Measurements from ENCODE around the gene ASPG.

The ASPG gene

DNA sequence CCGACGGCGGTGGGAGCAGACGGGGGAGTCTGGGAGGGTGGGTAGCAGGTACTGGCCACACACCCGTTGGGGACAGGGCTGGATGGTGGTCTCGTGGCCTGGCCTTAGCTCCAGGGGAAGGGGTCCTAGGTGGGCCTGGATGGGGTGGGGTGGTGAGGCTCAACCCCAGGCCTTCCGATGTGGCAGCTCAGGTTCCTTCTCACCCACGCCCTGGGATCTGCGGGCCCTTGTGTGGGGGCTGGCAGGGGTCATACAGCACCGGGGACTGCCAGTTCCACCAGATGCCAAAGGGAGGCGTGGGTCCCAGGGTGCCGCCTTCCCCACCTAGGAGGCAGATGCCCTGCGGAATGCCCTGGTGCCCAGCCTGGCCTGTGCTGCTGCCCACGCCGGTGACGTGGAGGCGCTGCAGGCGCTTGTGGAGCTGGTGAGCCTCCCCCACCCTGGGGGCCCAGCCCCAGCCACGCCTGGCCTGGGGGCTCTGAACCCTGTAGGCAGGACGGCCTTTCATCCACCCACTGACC, 21.0 kb downstream of the ASPG start:
- DNase-seq = no peak

DNA sequence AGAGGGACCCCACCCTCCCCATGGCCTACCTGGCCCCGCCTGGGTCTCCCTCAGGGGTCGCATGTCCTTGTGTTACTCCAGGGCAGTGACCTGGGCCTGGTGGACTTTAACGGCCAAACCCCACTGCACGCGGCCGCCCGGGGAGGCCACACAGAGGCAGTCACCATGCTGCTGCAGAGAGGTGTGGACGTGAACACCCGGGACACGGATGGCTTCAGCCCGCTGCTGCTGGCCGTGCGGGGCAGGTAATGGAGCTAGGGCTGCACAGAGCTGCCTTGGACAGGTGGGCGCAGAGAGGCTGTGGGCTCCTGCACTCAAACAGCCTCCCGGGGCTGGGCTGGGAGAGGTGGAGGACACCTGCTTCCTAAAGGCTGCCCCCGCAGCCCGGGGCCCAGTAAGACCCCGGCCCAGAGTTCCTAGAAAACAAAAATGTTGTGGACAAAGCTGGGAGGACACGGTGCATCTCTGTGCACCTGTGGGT, 21.6 kb downstream of the ASPG start:
- no peak for DNase-seq

DNA sequence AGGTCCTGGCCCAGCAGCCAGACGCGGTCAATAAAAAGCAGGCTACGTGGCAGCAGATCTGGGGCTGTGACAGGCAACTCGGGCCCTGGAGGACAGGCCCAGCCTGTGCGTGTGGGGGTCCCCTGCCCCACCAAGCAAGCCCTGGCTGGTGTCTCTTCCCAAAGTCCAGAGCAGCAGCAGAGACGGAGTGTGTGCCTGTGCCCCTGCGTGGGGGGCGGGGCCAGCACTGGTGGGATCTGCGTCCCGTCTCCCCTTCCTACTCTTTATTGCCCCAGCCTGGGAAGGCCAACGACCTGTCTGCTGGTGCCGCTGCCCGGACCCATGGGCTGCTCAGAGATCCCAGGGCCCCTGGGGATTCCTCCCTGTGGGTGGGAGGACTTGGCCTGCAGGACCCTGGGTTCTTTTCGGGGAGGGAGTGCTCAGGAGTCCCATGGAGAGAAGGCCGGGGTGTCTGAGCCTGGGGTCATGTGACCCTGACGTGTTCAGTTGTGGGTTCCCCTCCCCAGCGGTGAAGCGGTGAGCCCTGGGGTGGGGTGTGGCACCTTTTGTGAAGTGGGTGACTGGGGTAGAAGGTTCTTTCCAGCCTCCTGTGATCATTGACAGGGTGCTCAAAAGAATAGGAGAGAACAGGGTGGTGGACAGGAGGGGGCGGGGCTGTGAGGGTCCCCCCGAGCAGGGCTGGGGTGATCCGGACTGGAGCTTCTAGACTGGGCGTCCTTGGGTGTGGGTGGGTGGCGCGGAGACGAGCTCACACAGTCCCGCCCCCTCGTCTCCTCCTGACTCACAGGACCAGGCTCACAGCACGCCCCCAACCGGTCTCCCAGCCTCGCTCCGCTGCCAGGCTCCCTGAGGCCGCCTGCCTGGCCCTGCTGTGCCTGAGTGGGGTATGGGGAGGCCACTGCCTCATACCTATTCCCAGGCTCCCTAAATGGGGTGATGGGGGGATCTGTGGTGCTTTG, 22.4 kb downstream of the ASPG start:
- DNase-seq = no peak

DNA sequence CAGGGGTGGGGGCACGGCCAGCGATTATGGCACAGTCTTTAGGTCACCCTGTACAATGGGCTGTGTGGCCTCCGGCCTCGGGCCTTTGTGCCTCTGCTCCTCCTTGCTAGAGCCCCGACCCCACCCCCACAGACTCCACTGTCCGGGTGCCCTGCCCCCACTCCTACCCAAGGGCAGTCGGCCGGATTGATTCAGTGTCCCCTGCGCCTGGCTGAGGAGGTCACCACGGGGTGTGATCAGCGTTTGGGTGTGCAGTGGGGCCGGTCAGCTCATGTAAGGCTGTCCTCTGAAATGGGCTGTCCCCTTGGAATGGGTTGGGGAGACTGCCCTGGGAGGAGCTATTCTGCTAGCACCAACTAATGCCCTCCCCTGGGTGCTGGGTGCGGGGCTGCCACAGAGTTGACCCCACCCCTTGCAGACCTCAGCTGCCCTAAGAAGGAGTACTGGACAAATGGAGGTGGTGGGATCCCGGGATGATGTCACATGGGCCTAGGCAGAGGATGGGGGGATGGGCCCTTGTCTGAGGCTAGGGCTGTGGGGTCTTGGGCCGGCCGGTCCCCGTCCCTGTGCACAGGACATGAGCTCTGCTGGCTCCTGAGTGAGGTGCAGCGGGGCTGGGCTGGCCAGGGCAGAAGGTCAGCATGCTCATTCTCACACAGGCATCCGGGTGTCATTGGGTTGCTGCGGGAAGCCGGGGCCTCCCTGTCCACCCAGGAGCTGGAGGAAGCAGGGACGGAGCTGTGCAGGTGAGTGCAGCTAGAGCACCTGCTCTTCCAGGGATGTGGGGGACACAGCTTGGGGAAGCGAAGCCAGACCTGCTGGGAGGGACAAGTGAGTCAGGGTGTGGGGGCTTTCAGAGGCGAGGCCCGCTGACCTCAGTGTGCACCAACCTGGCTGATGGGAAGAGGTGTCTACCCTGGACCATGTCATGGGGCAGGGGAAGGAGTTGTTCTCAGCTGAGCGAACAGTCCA, 23.4 kb downstream of the ASPG start:
- DNase-seq = no peak

DNA sequence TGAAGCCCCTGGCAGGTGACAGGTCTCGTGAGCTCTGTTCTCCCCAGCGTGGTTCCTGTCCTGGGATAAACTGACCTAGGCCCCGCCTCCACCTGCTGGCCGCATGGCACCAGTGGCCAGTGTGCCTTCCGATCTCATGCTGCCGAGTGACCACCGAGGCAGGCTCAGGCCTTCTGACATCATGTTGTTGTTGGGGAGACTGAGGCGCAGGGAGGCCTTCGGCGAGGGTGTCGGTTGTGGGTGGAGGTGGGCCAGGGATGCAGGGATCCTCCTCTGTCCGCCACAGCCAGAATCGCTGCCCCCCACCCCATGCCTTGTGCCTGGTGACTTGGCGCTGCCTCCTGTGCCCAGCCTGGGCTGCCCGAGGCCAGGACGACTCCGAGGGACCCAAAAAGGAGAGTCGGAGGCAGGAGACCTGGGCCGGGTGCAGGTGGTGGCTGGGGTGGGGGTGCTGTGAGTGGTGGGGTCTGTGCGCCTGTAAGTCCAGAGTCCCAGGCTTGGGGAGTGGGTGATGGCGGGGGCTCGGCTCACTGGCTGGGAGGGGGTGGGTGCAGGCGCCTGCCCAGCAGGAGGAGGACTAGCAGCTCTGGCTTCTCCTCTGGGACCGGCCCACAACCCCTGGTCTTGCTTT, 24.3 kb downstream of the ASPG start:
- no peak for DNase-seq

DNA sequence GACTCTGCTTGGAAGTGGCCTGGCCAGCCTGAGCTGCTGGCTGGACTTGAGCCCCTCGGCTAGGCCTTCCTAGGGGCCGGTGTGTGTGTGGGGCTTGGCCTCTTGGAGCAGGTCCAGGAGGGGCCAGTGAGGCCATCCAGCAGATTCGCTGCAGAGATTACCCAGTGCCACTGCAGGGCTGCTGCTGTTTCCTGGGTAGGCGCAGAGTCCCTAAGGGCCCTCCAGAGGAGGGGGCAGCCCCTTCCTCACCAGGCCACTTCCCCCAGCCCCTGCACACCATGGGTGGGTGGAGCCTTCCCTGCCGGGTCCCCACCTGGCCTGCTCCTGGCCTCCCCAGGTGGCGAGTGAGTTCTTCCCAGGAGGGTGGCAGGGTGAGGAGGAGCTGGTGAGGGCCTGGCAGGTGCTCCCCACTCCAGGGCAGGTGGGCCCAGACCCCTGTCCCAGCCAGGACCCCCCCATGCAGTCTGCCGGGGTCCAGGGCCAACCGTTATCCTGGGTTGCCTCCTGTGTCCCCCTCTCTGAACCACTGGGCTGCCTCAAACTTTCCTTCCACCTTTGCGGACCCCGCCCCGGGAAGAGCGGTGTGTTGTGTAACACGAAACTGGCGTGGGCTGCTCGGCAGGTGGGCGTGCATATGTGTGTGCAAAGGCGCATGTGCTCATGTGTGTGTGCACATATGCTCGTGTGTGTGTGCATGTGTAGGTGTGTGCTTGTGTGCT, 25.1 kb downstream of the ASPG start:
- no peak for DNase-seq

DNA sequence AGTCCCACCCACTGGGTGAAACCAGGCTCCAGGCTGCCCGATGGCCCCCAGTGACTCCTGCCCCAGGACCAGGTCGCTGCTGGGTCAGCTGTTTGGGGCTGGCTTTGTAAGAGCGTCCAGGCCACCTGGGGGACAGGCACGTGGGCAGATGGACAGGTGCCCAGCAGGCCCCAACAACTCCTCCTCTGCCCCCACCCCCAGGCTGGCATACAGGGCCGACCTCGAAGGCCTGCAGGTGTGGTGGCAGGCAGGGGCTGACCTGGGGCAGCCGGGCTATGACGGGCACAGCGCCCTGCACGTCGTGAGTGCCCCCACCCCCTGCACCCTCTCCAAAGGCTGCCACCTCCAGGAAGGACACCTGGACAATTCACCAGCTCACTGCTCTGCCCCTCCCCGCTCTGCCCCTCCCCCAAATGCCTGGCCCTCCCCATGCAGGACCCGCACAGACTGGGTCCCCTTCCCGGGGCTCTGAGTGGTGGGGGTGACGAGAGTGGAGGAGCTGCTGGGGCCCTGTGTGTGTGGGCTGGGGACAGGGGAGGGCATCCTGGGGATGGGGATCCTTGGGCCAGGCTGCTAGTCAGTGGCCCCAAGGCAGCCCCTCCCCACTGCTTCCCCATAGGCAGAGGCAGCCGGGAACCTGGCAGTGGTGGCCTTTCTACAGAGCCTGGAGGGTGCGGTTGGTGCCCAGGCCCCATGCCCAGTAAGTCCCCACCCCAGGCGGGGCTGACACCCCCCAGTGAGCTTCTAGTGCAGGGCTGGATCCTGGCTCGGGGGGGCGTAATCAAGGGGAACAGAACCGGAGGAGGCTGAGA, 26.0 kb downstream of the ASPG start:
- no peak for DNase-seq

DNA sequence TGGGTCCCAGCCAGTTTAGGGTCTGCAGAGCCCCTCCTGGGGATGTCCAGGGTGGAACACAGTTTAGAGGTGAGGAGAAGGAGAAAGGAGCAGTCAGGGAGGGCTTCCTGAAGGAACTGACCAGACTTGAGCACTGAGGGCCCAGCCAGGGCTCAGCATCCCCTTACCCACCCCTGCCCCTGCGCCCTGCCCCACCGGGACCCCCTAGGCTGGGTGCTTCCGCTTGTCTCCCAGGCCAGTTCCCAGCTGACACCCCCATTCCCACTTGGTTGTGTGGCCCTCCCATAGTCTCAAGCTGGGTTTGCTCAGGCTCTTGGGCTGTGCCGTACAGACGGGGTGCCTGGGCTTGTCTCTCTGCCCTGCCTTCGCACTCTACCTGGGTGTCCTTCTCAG, 26.6 kb downstream of the ASPG start:
- no peak for DNase-seq

DNA sequence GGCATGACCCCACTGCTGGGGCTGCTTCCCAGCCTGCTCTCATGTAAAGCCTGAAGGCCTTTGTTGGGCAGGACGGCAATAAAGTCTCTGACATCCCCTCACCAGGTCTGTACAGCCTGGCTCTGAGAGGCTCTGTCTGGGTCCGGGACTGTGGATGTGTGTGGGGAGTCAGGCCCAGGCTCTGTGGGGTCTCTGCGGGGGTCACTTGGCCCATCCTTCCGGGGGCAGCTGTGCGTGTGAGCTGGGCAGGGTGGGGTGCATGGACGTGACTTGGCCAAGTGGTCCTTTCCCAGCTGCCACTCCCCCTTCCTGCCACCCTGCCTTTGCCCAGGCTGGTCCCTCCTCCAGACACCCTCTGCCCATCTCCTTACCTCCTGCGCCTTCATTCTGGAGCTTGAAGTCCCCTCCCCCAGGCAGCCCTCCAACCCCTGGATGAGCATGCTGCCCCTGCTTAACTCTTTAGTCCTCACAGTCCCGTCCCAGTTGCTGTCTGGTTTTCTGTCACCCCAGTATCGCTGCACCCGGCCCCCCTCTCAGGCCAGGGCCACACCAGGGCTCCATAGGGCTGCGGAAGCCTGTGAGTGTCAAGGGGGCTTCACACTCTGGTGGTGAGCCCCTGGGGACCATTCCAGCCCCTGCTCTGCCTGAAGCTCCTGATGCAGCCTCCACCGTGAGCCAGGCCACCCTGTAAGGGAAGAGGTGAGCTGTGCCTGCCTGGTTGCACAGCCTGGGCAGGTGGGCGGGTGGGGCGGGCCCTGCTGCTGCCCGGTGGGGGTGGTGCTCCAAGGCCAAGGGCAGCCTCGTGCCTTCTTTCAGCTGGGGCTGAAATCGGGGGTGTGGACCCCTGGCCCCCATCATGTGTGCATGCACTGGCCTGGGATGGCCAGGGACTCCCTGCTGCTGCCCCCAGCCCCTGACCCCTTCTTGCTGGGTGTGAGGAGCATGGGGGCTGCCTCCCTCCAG, 27.4 kb downstream of the ASPG start:
- no peak for DNase-seq

DNA sequence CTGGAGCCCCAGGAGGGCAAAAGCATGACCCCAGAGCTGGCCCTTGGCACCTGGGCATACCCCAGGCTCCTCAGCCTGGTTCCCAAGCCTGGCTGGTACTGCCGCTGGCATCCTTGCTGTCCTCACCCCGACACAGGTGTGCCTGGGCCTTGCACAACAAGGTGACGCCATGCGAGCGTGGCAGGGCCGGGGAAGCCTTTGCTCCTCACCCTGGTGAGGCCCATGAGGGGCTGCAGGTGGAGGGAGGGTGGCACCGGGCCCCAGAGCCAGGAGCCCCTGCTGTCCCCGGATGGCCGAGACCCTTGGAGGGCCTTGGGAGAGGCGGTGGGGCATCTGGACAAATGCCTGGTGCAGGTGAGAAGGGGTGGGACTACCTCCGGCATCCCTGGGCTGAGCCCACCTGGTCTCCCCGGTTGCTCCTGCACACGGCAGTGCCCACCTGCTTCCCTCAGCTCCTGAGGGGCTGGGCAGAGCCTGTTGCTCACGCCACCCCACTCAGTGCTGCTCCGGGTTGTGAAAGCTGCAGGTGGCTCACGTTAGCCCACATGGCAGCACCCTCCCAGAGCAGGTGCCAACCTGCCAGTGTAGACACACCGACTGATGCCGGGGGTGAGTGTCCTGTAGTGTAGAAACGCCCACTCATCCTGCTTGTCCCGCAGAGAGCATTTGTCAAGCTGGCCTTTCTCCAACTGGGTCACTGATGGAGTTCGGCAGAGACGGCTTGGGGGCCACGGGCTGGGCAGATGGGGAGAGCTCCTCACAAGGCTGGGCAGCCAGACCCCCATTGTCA, 28.3 kb downstream of the ASPG start:
- no peak for DNase-seq

DNA sequence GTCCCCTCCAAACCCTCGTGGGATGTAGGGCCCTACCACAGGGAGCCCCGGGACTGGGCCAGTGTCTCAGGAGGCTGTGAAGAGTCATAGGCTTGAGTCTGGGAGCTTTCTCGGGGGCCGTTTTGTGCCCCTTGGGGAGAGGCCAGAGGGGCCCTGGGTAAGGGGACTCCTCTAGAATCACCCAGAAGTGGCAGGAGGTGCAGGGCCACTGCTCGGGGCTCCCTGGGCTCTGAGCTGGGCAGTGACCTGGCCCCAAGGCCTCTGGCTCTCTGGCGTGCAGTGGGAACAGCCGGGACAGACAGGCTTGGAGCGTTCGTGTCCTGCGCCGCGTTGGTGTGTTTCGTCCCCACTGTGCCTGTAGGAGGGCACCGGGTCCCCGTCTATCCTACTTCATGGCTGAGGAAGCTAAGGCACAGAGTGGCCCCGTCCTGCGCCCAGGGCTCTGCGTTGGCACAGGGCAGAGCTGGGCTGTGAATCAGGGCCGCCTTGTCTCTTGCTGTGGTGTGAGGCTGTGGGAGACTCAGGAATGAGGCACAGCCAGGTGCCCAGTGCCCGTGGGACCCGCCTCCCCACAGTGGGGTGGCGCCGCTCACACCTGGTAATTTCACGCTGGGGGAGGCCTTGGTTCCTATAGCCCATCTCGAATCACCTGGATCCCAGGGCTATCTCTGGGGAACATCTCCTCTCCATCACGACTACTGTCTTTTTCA, 29.1 kb downstream of the ASPG start:
- DNase-seq = no peak

DNA sequence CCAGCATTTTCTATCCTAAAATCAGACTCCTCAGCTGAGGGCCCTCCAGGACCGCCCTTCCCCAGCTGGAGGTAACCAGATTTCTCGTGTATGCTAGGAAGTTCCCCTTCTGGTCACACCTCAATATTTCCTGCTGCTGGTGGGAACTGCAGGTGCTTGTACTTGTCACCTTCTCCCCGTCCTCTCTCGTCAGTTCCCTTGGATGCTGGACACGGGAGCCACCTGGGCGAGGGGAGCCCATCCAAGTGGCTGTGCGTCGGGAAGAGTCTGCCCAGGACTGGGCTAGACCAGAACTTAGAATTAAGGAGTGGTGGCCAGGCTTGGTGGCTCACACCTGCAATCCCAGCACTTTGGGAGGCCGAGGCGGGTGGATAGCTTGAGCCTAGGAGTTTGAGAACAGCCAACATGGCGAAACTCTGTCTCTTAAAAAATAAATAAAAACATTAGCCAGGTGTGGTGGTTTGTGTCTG, 29.7 kb downstream of the ASPG start:
- no peak for DNase-seq

DNA sequence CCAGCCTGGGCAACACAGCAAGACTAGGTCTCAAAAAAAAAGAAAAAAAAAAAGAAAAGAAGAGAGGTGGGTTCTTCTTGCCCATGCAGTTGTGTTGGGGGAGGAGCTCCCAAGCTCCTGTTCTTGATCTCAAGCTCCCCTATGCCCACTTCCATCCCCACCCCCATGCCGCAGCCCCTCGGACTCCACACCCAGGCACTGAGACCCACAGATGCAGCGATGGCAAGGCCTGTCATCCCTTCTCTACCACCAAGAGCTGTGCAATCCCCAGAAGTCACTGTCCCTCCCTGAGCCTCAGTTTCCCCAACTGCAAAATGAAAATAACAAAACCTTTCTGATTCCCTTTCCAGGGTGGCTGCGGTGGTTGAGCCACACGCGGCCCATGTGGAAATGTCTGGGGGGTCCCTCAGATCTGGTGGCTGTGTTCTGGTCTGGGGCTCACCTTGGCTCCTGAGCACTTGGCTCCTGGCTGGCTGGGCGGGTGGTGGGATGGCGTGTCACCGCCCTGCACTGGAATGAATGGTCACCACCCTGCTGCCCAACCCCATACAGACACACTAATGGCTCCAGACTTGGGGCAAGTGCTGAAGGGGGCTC, 30.3 kb downstream of the ASPG start:
- DNase-seq = no peak

DNA sequence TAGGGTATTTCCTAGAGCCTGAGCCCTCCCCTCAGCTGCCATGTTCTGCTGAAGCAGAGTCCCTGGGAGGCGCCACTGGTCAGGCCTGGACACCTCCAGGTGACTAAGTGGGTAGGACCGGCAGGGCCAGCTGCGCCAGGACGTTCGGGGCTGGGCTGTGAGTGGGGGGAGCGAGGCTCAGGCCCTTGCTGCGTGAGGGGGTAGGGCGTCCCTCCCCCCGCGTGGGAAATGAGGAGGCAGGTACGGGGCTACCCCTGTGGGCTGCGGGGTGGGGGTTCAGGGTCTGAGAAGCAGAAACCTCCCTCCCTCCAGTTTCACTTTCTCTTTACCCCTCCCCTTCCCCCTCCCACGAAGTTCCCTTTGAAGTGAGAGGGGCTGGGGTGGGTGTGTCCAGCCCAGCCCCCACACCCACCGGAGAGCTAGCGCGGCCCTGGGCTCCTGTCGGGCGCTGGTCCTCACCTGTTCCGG, 30.8 kb downstream of the ASPG start:
- DNase-seq = no peak

DNA sequence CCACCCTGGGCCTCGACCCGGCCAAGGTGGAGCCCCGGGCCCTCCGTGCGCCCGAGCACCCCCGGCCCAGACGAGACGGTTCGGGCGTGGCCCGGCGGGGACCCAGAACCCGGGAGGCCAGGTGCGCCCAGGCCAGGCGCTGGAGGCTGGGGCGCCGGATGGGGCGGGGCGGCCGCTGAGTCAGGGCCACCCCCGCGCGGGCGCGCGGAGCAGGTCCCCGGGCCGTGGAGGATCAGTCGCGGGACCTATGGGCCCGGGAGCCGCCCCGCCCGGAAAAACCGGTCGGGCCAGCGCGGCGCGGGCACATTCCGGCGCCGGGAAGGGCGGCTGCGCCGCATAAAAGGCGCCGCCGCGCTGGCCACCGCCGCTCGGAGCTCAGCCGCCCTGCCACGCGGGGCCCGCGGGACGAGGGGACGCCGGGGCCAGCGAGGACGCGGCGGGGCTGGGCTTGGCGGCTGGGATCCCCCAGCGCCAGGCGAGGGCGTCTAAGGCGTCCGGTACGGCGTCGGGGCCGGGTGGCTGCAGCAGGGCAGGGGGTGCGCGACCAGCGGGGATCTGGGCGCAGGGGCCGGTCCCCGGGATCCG, 31.3 kb downstream of the ASPG start:
- no peak for DNase-seq

DNA sequence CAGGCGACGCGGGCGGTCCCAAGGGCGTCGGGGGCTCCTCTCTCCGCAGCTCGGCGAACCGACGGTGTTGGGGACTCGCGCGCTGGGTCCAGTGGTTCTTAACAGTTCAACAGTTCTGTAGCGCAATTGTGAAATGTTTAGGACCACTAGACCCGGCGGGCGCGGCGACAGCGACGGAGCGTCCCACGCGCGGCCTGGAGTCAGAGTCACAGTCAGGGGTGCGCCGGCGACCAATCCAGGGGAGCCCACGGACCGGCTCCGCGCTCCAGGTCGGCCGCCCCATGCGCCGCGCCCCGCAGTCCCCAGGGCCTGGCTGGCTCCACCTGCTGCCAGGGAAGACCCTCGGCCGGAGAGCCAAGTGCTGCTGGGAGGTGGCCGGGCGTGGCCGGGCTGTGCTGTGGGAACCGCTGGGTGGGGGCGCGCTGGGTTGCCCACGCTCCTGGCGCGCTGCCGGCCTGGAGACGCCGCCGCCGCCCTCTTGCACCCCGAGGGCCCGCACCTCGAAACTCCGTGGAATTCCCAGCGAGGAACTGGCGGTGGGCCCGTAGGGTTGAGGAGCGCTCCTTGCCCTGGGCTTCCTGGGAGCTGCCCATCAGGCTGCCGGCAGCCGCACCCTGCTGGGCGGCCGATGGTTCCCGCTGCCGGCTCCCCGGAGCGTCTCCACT, 32.0 kb downstream of the ASPG start:
- DNase-seq = no peak
